Gastroesophageal sphincter (tissue), 3 donors: ENCODE measurements around the gene OSBPL1A.

Experiments used
- EP300 ChIP-seq: sonication (generic); formaldehyde crosslinking; IDR thresholded peaks from one replicate; pipeline ENCODE4 v1.6.1; 2017; ENCODE audit warnings: antibody characterized with exemption, mild to moderate bottlenecking
- POLR2A ChIP-seq, 2 donors: fragments of 450-650 bp; IDR thresholded peaks; one replicate each; pipeline ENCODE4 v1.6.1; 2017; ENCODE audit warnings: antibody characterized with exemption in 2 of 2, mild to moderate bottlenecking in 2 of 2, moderate library complexity in 1 of 2
- POLR2AphosphoS5 ChIP-seq: sonication (generic); formaldehyde crosslinking; IDR thresholded peaks from one replicate; pipeline ENCODE4 v1.6.1; 2017; ENCODE audit warnings: antibody characterized with exemption
- TF ChIP-seq, protein P1 (sequence below), 4 experiments: fragments of 200-600 bp in 2 of 4; fragments of 450-650 bp in 2 of 4; sonication (generic) in 1 of 4; IDR thresholded peaks; one replicate each; pipeline ENCODE4 v1.5.1; 2017 to 2019; ENCODE audit warnings: antibody characterized with exemption in 4 of 4, mild to moderate bottlenecking in 2 of 4, moderate library complexity in 2 of 4

DNA sequence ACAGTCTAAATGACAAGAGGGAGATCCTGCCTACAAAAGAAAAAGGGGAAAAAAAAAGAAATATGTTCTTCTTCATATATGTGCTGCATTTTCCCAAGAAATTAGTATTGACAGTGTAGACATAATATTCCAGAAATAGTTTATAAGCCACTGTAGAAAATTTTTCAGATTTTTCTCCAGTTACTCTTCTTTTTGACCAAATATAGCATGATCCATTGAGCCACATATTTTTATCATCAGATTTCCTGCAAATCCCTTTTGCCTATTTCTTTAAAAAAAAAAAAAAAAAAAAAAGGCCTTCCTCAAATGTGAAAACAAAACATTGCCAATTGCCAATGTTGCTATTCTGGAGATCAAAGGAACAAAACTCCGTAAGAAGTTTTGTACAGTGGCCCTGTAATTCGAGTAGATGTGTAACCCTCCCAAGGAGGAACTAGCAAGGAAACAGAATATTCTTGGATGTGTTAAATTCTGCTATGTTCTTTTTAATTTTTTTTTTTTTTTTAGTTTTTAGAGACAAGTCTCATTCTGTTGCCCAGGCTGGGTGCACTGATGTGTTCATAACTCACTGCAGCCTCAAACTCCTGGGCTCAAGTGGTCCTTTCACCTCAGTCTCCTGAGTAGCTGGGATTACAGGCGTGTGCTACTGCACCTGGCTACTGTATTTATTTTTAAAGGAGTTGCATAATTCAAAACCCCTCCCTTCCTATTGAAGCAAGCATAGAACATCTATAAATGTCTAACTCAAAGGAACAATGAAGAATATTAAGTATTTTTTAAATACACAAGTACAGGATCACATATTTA lies 271.3 kb downstream of the OSBPL1A start:
- TF ChIP-seq EP300 (no peak), POLR2A (IDR thresholded peaks at IDR 0.05) (no peak), POLR2AphosphoS5 (no peak)
- TF ChIP-seq, protein P1, sequence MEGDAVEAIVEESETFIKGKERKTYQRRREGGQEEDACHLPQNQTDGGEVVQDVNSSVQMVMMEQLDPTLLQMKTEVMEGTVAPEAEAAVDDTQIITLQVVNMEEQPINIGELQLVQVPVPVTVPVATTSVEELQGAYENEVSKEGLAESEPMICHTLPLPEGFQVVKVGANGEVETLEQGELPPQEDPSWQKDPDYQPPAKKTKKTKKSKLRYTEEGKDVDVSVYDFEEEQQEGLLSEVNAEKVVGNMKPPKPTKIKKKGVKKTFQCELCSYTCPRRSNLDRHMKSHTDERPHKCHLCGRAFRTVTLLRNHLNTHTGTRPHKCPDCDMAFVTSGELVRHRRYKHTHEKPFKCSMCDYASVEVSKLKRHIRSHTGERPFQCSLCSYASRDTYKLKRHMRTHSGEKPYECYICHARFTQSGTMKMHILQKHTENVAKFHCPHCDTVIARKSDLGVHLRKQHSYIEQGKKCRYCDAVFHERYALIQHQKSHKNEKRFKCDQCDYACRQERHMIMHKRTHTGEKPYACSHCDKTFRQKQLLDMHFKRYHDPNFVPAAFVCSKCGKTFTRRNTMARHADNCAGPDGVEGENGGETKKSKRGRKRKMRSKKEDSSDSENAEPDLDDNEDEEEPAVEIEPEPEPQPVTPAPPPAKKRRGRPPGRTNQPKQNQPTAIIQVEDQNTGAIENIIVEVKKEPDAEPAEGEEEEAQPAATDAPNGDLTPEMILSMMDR (IDR thresholded peaks at IDR 0.05): no peak
